NAMALWA (cell line): ENCODE results near the gene PRC1.
A peak's percentile ranks its signal among the peaks of the same experiment; 100 is the strongest.
"Not testable (repeated sequence)": the region's sequence is repeated elsewhere in the genome, so short reads cannot be mapped to it uniquely, and the experiment has no call there.

Experiments
- DNase-seq: peaks from one replicate; pipeline ENCODE4 v3.0.0-alpha.2; 2015; ENCODE audit warnings: low spot score

The PRC1 gene

DNA sequence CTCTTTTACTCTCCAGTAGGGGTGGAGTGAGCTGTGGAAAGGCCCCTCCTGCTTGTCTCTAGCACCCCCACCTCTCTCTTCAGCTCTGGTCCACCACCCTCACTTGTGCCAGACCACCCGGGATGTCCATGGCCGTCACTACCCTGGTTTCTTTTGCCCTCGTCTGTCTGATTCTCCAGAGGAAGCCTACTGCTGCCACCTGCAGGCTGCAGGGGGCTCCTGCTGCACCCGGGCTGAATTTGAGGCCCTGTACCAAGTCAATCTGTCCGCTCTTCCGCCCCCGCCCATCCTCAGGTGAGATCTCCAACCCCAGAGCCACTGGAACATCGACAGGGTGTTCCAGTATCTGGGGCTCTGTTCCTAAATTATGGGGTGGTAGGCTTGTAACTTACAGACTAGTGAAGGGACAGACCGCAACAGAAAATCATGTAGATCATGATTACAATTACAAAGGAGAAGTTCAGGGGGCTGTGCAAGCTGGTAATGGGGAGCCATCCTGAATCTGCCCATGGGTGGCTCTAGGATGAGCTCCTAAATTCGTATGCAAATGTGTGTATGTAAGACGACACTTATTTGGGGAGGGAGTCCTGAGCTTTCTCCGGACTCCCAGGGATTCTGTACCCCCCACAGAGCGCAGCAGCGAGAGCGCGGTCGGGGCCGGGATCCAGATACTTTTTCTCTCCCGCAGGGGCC is 59.9 kb downstream of the PRC1 start:
- DNase-seq = peak; percentile 93

DNA sequence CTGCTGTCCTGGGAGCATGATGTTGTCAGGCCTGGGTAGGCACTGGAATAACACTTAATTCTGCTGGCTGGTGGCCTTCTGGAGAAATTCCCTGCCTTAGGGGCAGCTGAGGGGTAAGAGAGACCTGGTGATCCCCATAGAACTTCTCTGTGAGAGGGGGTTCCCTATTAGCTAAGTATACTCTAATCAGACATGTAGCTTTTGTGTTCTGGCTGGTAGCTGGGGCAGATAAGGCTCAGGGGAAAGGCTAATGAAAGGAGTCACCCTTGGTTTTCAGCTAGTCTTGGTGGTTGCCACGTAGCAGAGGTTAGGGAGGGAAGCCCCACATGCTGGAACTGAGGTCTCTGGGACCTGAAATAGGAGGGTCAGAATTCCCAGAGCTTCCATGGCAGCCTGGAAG is 61.0 kb downstream of the PRC1 start:
- DNase-seq = no peak

DNA sequence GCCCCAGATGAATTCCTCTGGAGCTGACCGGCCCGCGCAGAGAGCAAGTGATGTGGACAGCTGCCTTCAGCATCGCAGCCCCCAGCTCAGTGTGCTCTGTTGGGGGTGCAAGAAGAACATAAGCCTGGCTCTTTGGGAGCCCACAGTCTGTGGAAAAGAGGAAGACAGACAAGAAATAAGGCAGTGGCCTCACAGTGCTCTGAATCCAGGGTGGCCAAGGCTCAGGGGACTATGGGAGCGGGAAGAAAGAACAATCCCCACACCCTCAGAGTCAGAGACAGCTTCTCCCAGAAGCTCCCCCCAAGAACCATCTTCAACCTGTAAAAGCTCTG is 61.7 kb downstream of the PRC1 start:
- DNase-seq = no peak

DNA sequence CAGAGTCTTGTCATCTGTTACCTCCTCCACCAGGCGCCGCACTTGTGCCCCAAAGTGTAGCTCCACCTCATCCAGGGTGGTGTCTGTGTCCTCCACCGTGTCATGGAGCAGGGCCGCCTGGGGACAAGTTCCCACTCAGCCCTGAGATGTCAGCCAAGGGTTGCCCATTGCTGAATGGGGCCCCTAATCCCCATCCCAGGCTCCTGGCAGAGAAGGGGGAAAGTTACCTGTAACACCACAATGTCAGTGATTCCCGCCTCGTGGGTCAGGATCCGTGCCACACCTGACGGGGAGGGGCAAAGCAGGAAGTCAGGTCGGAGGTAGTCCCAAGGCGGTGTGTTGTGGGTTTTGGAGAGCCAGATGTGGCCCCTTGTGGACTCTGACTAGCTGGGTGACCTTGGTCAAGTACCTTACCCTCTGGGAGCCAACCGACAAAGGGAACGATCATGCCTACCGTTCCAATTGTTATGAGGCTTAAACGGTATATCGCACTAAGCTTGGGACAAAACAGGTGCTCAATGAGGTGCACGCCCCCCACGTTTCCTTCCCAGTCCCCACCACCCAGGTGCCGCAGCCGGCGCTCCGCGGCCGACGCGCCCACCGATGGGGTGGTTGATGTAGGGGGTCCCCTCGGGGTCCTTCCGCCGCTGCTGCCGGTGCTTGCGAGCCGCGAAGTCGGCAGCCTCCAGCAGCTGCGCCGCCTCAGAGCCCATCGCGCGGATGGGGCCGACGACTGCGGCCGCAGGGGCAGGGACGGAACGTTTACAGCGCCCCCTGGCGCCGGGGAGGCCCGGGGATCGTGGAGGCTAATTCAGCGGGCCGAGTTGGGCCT is 62.3 kb downstream of the PRC1 start, which contains the start of gene HDDC3:
Gene HDDC3 (minus strand): TSS at position 722 of the 832 bp plus-strand sequence. CDS start 9 bp downstream, at position 713.
- peak; percentile 97 for DNase-seq

DNA sequence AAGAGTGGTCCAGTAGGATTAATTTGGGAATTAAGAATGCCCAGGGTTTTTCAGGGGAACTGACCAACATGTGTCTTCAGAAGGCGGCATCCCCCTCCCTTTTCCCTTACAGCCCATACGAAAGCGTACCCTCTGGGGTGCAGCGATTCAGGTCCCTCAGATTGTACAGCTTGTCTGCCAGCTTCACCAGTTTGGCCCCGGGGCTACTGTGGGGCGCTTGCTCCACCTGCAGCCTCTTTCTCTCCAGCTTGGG is 62.8 kb downstream of the PRC1 start:
- no peak for DNase-seq

DNA sequence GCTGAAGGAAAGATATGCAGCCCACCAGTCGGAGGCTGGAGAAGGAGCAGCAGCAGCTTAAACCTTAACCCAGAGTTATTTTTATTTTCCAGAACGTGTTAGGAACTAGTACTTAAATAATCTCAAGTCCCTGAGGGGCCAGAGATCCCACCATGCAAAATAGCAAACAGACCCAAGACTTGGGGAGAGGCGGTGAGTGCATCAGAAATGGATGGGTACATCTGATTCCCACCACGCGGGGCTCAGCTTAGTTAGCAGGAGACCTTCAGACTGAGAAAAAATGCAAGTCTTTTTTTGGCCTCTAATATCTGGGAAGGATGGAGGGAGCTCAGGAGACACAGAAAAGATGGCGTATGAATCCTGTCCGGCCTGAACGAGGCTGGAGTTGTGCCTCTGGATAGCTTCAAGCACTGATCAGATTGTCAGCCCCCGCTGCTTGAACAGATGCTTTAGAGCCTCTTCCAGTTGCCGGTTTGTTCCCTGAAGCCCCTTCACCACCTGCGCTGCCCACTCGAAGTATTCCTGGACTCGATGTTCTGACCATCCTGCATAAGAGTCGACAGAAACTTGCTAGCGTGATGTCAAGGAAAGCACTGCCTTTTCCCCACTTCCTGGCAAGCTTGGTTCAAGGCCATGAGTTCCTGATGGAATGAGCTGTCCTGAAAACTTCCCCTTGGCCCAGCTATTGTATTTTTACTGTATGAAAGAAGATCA is 63.3 kb downstream of the PRC1 start:
- DNase-seq = no peak

DNA sequence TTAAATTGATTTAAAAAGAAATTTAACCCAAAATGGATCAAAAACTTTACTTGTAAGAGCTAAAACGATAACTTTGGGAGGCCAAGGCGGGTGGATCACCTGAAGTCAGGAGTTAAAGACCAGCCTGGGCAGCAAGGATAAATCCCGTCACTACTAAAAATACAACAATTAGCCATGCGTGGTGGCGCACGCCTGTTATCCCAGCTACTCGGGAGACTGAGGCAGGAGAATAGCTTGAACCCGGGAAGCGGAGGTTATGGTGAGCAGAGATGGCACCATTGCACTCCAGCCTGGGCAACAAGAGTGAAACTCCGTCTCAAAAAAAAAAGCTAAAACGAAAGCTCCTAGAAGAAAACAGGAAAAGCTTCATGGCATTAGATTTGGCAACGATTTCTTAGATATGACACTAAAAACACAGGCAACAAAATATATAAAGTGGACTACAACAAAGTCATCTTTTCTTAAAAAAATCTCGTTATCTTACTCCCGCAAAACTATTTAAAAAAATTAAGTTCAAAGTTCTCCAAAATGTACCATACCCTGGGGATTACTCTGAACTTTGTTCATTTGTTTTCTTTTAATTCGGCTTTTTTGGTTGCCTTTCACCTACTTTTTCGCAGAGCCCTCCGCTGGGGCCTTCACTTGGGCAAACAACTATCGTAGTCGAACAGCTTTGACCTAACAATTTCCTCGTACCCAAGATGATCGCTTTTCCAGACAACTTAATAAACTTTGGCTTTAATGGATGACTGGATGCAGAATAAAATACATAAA is 64.9 kb downstream of the PRC1 start:
- DNase-seq = no peak

DNA sequence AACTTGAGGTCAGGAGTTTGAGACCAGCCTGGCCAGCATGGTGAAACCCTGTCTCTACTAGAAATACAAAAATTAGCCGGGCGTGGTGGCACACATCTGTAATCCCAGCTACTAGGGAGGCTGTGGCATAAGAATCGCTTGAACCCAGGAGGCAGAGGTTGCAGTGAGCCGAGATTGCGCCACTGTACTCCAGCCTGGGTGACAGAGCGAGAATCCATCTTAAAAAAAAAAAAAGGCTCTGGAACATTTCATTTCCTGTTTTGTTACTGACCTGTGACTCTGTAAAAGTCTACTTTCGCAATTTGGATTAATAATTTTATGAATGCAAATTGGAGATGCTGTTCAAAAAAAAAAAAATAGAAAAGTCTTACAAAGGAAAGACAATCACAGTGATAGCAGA is 66.2 kb downstream of the PRC1 start:
- not testable (repeated sequence) for DNase-seq

DNA sequence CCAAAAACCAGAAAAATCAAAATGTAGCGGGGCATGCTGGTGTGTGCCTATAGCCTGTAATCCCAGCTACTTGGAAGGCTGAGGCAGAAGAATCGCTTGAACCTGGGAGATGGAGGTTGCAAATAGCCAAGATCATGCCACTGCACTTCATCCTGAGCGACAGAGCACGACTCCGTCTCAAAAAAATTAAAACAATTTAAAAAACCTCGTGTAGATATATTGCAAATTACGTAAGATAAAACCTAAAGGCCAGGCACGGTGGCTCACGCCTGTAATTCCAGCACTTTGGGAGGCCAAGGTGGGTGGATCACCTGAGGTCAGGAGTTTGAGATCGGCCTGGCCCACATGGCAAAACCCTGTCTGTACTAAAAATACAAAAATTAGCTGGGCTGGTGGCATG is 67.6 kb downstream of the PRC1 start:
- not testable (repeated sequence) for DNase-seq

DNA sequence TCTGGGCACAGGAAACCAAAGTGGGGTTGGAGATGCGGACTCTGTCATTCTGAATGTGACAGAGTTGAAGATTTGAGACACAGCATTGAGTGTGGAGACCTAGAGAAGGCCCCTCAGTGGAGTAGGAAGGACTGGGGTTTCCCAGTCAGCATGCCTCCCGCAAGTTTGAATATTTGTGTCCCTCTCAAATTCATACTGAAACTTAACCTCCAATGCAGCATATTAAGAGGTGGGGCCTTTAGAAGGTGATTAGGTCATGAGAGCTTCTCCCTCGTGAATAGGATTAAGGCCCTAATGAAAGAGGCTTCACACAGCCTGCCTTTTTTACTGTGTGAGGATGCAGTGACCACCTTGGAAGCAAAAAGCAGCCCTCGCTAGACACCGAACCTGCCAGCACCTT is 70.0 kb downstream of the PRC1 start:
- DNase-seq = no peak

DNA sequence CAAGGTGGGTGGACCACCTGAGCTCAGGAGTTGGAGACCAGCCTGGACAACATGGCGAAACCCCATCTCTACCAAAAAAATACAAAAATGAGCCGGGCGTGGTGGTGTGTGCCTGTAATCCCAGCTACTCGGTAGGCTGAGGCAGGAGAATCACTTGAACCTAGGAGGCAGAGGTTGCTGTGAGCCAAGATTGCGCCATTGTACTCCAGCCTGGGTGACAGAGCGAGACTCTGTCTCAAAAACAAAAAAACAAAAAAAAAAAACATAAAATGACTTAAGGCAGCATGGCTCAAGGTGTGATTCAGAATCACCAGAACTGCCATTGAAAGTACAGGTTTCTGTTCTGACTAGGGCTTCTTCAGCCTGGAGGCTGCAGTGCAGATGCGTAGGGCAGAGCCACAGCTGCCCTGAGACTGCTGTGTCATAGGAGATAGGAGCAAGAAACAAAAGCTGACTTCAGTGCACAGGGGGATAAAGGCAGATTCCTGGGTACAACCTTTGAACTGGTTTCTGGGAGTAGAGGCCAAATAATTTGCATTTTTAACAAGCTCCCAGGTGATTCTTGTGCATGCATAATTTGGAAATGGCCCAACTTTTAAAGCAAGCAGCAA is 71.5 kb downstream of the PRC1 start:
- not testable (repeated sequence) for DNase-seq

DNA sequence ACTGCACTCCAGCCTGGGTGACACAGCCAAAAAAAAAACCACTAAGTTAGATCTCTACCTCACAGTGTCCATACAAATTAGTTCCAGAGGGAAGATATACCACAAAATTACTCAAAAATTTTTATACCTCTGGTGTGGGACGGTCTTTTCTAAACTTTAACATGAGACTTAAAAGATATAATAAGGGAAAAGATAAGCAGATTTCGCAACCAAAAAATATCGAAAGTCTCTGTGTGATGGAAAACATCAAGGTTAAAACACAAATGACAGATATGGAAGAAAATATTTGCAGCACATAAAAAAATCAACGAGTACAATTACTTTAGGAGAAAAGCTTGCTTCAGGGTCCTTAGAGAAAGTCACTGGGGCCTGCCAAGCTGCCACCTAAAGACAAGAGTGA is 72.4 kb downstream of the PRC1 start:
- DNase-seq = no peak

DNA sequence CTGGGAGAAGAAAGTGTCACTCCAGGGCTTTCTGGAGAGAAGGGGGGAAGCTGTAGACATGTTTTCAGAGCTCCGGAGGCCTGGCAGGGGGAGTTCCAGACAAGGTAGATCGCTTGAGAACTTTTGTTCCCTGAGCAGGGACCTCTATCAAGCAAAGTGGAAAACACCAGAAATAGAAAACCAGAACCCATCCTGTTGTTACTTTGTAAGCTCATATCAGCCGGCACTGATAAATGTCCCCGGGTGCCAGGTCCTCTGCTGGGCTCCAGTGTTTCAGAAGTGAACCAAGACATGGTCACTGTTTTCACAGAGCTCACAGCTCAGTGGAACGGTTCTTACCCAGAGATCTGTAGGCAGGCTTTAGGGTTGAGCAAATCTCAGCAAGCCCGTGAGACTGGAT is 75.5 kb downstream of the PRC1 start:
- no peak for DNase-seq

DNA sequence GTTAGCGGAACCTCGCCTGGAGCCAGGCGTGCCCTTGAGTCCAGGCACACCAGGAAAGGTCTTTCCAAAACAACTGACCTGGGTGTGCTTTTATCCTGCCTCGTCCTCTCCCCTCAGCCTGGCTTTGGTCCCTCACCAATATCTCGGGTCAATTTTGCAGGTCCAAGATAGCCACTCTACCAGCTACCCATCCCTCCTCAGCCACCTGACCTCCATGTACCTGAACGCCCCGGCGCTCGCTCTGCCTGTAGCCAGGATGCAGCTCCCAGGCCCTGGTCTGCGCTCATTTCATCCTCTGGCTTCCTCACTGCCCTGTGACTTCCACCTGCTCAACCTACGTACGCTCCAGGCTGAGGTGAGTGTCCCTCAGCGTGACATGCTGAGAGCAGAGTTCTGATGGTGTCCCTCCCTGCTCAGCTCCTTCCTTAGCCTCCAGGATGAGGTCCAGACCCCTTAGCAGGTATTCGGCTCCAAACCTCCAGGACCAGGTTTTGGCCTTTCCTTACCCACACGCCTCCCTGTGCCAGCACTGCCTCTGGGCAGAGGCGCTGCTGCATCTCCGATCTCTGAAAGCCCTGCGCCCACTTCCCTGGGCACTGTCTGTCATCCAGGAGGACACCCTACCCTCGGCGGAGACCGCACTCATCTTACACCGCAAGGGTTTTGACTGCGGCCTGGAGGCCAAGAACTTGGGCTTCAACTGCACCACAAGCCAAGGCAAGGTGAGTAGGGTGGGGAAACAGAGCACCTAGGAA is 76.1 kb downstream of the PRC1 start:
- no peak for DNase-seq

DNA sequence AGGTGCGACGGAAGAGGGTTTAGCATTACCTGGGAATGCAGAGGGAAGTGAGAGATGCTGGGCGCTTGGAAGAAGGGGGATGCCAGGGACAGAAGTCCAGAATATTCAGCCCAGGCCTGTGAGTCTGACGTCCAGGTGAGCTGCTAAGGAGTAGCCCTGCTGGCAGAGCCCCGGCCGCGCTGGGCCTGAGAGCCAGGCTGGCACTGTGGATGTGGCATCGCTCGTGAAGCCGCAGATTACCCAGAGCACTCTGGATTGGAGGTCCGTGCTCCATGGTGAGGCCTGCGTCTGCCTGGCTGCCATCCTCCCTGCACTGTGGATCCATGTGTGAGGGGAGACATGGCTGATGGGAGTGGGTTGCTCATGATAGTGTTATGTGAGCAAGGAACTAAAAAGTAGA is 76.8 kb downstream of the PRC1 start:
- DNase-seq = no peak

DNA sequence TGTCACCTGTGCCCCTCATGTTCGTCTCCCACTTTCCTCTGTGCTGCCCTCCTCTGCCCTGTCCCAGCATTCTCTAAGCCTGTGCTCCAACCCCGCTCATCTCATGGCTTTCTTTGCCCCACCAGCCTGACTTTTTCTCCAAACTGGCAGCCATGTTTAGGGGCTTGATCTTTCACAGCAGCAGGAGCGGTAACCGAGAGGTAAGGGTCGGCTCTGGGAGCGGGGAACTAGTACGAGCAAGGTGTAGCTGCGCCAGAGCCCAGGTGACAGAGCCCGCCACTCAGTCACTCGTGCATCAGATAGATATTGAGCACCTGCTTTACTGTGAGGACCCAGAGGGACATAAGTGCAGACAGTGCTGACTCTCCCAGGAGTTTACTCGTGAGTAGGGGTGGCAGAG is 77.9 kb downstream of the PRC1 start:
- no peak for DNase-seq
